GM12891 (cell line): ENCODE results near the gene COL6A2.

ENCODE experiments used
- POLR2A ChIP-seq: IDR thresholded peaks from 2 replicates; pipeline ENCODE4 v1.6.1; 2011; ENCODE audit warnings: low read depth, low read length, control low read depth
- POLR2AphosphoS5 ChIP-seq: IDR thresholded peaks from 2 replicates; pipeline ENCODE4 v1.6.1; 2011; ENCODE audit warnings: low read depth, low read length, control low read depth
- POU2F2 ChIP-seq: IDR thresholded peaks from 2 replicates; pipeline ENCODE4 v1.6.1; 2011; ENCODE audit warnings: low read depth, mild to moderate bottlenecking, control low read depth, low read length, moderate library complexity
- TAF1 ChIP-seq: IDR thresholded peaks from 2 replicates; pipeline ENCODE4 v1.6.1; 2011; ENCODE audit warnings: low read depth, low read length, control low read depth

DNA sequence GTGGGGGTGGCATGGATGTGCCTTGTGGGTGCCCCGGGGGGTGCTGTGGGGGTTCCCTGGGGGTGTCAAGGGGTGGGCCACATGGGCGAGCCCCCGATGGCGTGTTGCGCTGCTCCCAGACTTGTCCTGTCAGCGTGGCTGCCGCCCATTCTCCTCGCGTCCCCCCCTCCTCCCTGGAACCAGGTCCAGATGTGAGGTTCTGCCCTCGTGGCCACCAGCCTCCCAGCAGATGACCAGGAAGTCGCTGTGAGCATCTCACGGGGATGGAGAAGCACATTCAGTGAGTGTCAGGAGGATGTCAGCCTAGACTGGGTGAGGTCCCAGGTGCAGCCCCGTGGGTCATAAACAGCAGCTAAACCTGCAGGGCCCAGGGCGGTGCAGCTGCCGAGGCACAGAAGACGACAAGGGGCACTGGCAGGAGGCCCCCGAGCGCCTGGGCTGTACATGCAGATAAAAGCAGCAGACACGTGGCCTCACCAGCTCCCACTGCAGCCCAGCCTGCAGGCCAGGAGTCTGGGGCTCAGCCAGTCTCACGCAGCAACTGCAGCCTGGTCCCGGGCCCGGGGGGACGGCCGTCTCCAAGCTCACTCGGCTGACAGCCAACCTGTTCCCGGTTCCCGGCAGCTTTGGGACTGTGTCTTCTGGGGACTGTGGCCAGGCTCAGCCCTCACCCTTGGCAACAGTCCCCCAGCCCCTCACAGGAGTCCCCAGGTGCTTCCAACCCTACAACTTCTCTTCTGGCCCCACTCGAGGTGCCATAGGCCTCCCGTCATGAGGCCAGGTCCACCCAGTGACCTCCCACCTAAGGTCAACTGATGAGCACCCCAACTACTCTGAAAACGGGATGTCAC, 17.5 kb upstream of the COL6A2 start:
- TF ChIP-seq POLR2A (no peak), POLR2AphosphoS5 (no peak), TAF1 (no peak), POU2F2 (no peak)
